ENCODE measurements around the gene ADCY3. TPM values are rescaled to one million over a fixed set of nuclear protein-coding genes. Genes with fewer than 3 reads are reported as not detected.

The ADCY3 gene
- total and polyA plus RNA-seq, 2 of the 13 experiments (the other 11 are each of a cell fraction or from before 2014, with no cell fraction given) = 0.11 to 0.61 TPM

GRCh38 chr2:24853046-24853445 lies 67.0 kb downstream of the ADCY3 start:
- peaks cover 5 to 42% of the 10 kb centered on the region in 2 experiments; a peak in 4 of 5 replicates for H3K27me3 ChIP-seq (ENCODE audit: control insufficient read depth in 1 of 2, insufficient read depth in 2 of 2, low read length in 2 of 2)
- ATAC-seq = no peak

More at GRCh38 chr2:24853046-24853445, 67.0 kb downstream of the ADCY3 start:
- Histone ChIP-seq H3K9ac (ENCODE audit: insufficient read depth, low read depth, low read length) (no peak overlapping the region), H2AFZ (ENCODE audit: low read length) (no peak overlapping the region), H3K79me2 (ENCODE audit: insufficient read depth, low read length) (no peaks in the 10 kb centered on the region), H3K9me3 (ENCODE audit: low read length) (peaks cover 6% of the 10 kb centered on the region; the same call in 1 of the 2 replicates), H4K20me1 (ENCODE audit: insufficient read depth, low read length) (no peaks in the 10 kb centered on the region), H3K4me2 (ENCODE audit: low read depth, low read length) (no peak overlapping the region), H3K36me3 (replicated peaks in 1 of 2; ENCODE audit: control insufficient read depth in 1 of 2, insufficient read depth in 2 of 2, low read length in 2 of 2) (no peaks in the 10 kb centered on the region), H3K4me1 (ENCODE audit: insufficient read depth, low read length) (no peaks in the 10 kb centered on the region), H3K4me3 (replicated peaks in 1 of 3; ENCODE audit: insufficient read depth in 1 of 3, low read depth in 2 of 3, low read length in 3 of 3) (no peak overlapping the region), H3K27ac (ENCODE audit: extremely low read length, insufficient read depth, low read length) (no peak overlapping the region)
- WGBS (ENCODE audit: low lambda C conversion rate) = 46% methylated on average over 9 of the region's 9 CpGs
- FAIRE-seq (no peak), DNase-seq (ENCODE audit: low spot score) (no peak)
- no TSS peak for BruUV-seq (replicated peaks)
- in situ Hi-C loops (cut with HindIII; ENCODE audit: extremely low pct_ligation_motif_present, low pct_unique_long_range_greater_than_20kb) = no loop called here
- intact Hi-C loops (cut with micrococcal nuclease; ENCODE audit: unreplicated experiment) = no loop called here
- ChIA-PET CTCF (ENCODE audit: low intra/inter-chr PET ratio, low total read pairs) (no interaction called here), POLR2A (no interaction called here)
- TF ChIP-seq ZNF687 (CRISPR knock-in tag; IDR thresholded peaks at IDR 0.05) = no peak
- TF ChIP-seq HCFC1 (IDR thresholded peaks at IDR 0.05; ENCODE audit: low read depth, low read length) = no peak
- TF ChIP-seq SRY (CRISPR knock-in tag; IDR thresholded peaks at IDR 0.05) = no peak
- no peak for TF ChIP-seq POLR2AphosphoS2 (IDR thresholded peaks at IDR 0.05; ENCODE audit: low read depth, low read length)
- TF ChIP-seq MED13 (CRISPR knock-in tag; IDR thresholded peaks at IDR 0.05) = no peak
- no peak for TF ChIP-seq ZNF790 (CRISPR knock-in tag; IDR thresholded peaks at IDR 0.05; ENCODE audit: borderline replicate concordance)
- TF ChIP-seq PTBP1 (IDR thresholded peaks at IDR 0.05; ENCODE audit: low read depth, low read length, poor library complexity, severe bottlenecking) = no peak
- TF ChIP-seq FUBP1 (CRISPR knock-in tag; IDR thresholded peaks at IDR 0.05; ENCODE audit: borderline replicate concordance) = no peak
- TF ChIP-seq MIXL1 (CRISPR knock-in tag; IDR thresholded peaks at IDR 0.05) = no peak
- TF ChIP-seq CHD4 (IDR thresholded peaks at IDR 0.05; ENCODE audit: borderline replicate concordance, low read length) = no peak
- no peak for TF ChIP-seq KLF12 (CRISPR knock-in tag; IDR thresholded peaks at IDR 0.05; ENCODE audit: borderline replicate concordance)
- no peak for TF ChIP-seq FOXP1 (IDR thresholded peaks at IDR 0.05)
- no peak for TF ChIP-seq FOXP1 (CRISPR knock-in tag; IDR thresholded peaks at IDR 0.05)
- TF ChIP-seq CHD2 (IDR thresholded peaks at IDR 0.05; ENCODE audit: low read depth, low read length) = no peak
- no peak for TF ChIP-seq GZF1 (CRISPR knock-in tag; IDR thresholded peaks at IDR 0.05)
- TF ChIP-seq ZNF720 (CRISPR knock-in tag; IDR thresholded peaks at IDR 0.05) = no peak
- no peak for TF ChIP-seq ZNF556 (CRISPR knock-in tag; IDR thresholded peaks at IDR 0.05; ENCODE audit: borderline replicate concordance)
- TF ChIP-seq POLR2A (IDR thresholded peaks at IDR 0.05; ENCODE audit: insufficient read depth in 1 of 2, low read depth in 2 of 2, low read length in 2 of 2) = no peak

Measured in HepG2 (cell line).